Measurements from ENCODE around the gene CDCA8. TPM values are rescaled to one million over a fixed set of nuclear protein-coding genes. Genes with fewer than 3 reads are reported as not detected.

The CDCA8 gene
- total and polyA plus RNA-seq, 2 of the 13 experiments (the other 11 are each of a cell fraction or from before 2014, with no cell fraction given), result 24.1 to 38.6 TPM

GRCh38 chr1:37653906-37654305 lies 38.4 kb upstream of the CDCA8 start (continued):
- 0 out of 2 replicates have a peak, but pooled peaks have one; percentile 23 for TF ChIP-seq AHDC1 (CRISPR knock-in tag; IDR thresholded peaks at IDR 0.05; ENCODE audit: borderline replicate concordance)
- no peak for TF ChIP-seq FOXC1 (CRISPR knock-in tag; IDR thresholded peaks at IDR 0.05; ENCODE audit: borderline replicate concordance)
- TF ChIP-seq SOX13 (IDR thresholded peaks at IDR 0.05), result no peak
- TF ChIP-seq SOX13 (CRISPR knock-in tag; conservative IDR thresholded peaks at IDR 0.05 in 1 of 2, IDR thresholded peaks at IDR 0.05 in 1 of 2), result peak in 1 of 2 experiments; percentile 33; a peak in 1 of 4 replicates
- TF ChIP-seq MAX (IDR thresholded peaks at IDR 0.05), result peak; percentile 23; the same call in 1 of the 2 replicates
- TF ChIP-seq BCL6 (CRISPR knock-in tag; IDR thresholded peaks at IDR 0.05), result peak; percentile 56; the same call in 1 of the 2 replicates
- TF ChIP-seq SALL1 (CRISPR knock-in tag; IDR thresholded peaks at IDR 0.05), result peak; percentile 42
- peak; percentile 66 for TF ChIP-seq BHLHE40 (IDR thresholded peaks at IDR 0.05; ENCODE audit: low read length)
- peak; percentile 68 for TF ChIP-seq ARID5B (CRISPR knock-in tag; IDR thresholded peaks at IDR 0.05)
- TF ChIP-seq ZBTB37 (CRISPR knock-in tag; IDR thresholded peaks at IDR 0.05), result 0 out of 2 replicates have a peak, but pooled peaks have one; percentile 38
- TF ChIP-seq HOXA7 (CRISPR knock-in tag; IDR thresholded peaks at IDR 0.05), result no peak
- TF ChIP-seq ZHX1 (CRISPR knock-in tag; IDR thresholded peaks at IDR 0.05; ENCODE audit: low read depth), result no peak
- TF ChIP-seq GABPB1 (CRISPR knock-in tag; IDR thresholded peaks at IDR 0.05), result 0 out of 2 replicates have a peak, but pooled peaks have one; percentile 15
- TF ChIP-seq ZNF891 (CRISPR knock-in tag; IDR thresholded peaks at IDR 0.05), result no peak

All from HepG2 (cell line).